ENCODE measurements around the gene IRX6. TPM values are rescaled to one million over a fixed set of nuclear protein-coding genes. Genes with fewer than 3 reads are reported as not detected.

IRX6 gene
- total RNA-seq (2014; rRNA removed; shearing (Covaris generic)), result not detected in 2 replicates
- not detected in 2 replicates for polyA plus RNA-seq (2014; cell fraction: nucleus; rRNA removed)

- DNase-seq (ENCODE audit: extremely low read depth, low read depth), result no peak
These were observed at the start of gene IRX6 for GRCh38 chr16:55323637-55324271. Gene IRX6, plus strand, starts transcription at chr16:55324203. Its CDS starts 889 bp downstream, at chr16:55325092.

DNA sequence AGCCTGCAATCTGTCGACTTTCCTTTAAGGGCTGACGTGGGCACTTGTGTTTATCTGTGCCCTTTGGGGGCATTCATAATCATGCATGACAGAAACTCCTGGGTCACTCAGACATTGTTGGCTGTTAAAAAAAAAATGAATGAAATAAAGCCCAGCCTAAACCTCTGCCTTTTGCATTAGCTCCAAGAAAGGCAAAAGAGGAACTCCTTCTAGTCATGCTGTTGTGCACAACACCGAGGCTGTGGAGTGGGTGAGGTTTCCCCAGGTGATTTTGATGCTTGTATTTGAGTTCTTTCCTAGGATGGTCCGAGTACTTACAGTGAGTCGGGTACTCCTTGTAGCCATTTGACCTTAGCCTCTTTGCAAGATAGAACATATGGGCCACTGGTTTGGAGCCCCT is 49.6 kb upstream of the IRX6 start:
- no peak for DNase-seq (ENCODE audit: extremely low read depth, low read depth)

DNA sequence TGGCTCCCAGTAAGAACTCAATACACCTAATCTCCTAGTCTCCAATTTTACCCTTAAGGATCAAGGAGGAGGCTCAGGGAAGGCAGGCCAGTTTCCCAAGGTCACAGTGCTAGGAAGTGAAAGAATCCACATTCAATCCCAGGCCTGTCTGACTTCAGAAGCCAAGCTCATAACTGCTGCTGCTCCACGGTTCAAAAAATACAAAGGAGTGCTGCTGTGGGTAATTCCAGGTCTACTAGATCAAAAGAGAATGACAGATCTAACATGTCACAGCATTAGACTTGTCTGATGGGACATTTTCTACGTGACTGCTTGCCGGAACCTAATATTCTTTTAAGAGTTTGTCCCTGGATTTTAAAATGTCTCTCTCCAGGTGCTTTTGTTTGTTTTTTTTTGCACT is 48.8 kb upstream of the IRX6 start:
- DNase-seq (ENCODE audit: extremely low read depth, low read depth), result no peak

DNA sequence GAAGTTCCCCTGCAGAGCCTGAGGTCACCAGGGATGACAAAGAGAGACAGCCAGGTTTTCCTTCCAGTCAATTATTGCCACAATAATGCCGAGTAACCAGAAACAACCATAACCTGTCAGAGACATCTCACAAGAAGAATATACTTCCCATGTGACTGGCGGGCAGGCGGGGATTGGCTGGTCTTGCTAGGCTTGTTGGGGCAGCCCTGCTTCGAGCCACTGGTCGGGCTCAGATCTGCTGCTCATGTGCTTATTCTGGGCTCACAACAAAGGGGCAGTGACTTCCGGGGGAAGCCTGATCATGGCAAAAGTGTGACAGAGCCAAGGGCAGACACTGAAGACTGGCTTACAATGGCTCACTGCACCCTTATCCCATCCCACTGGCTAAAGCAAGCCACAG is 48.1 kb upstream of the IRX6 start:
- DNase-seq (ENCODE audit: extremely low read depth, low read depth), result no peak

DNA sequence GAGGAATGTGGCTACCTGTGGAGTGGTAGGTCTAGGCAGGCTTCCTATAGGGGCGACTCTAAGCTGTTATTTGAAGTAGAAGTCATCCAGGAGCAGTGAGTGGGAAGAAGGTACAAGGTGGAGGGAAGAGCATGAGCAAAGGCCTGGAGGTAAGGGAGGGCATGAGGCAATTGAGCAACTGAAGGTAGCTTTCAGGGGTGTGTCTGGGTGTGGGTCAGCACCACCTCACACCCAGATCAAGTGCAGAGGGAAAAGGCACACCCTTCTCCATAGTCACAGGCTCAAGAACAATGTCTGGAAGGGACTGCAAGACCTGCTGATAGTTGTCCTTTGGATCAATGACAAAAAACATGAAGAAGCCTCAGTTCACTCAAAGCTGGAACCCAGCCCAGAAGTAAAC is 46.5 kb upstream of the IRX6 start:
- no peak for DNase-seq (ENCODE audit: extremely low read depth, low read depth)

DNA sequence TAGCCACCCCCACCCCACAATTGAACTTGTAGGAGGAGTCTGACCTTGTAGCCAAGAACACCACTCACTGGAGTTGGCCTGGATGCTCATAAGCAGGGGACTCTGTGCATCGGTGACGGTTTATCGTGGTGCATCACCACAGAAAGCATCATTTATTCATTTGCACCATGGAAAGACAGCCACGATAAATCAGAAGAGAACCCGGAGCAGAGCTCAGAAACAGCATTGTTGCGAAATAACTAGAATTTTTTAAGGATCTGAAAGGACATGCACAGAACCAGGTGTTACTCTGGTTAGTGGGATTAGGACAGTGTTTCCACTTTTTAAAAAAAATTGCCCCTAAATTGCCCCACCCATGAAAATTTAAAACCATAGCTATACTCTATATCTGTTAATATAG is 44.4 kb upstream of the IRX6 start:
- no peak for DNase-seq (ENCODE audit: extremely low read depth, low read depth)

DNA sequence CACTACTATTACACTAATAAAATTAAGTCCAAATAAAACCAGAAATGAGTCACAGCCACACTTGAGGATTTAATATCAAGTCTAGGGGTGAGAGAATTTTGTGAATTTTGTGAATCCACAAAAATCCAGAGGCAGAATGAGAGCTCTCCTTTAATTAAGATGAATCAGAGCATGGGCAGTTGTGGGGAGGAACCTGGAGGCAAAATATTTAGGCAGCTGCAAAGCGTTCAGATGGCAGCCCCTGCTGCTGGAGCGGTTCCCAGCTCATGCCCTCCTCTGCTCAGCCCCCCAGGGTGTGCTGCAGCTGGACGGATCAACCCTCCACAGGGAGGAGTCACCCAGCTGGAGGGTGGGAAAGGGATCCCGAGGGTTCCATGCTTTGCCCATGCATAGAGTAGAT is 43.4 kb upstream of the IRX6 start:
- no peak for DNase-seq (ENCODE audit: extremely low read depth, low read depth)

DNA sequence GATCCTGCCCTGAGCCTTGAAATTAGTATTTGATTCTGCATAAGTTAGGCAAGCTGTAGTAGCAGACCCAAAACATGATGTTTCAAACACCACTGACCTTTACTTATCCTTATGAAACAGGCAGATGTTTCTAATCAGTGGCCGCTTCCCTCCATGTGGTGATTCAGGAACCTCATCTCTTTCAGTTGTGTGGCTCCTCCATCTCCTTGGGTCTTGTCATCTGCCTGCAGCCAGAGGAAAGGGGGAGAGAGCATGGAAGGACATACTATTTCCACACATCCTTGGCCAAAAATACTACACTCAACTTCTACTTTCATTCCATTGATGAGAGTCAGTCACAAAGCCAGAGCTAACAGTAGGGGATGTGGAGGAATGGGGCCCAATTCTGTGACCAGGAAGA is 41.6 kb upstream of the IRX6 start:
- no peak for DNase-seq (ENCODE audit: extremely low read depth, low read depth)

GRCh38 chr16:55283812-55284717 is 39.9 kb upstream of the IRX6 start:
- no peak for DNase-seq (ENCODE audit: extremely low read depth, low read depth)

GRCh38 chr16:55284718-55285099 is 39.3 kb upstream of the IRX6 start:
- DNase-seq (ENCODE audit: extremely low read depth, low read depth), result no peak

DNA sequence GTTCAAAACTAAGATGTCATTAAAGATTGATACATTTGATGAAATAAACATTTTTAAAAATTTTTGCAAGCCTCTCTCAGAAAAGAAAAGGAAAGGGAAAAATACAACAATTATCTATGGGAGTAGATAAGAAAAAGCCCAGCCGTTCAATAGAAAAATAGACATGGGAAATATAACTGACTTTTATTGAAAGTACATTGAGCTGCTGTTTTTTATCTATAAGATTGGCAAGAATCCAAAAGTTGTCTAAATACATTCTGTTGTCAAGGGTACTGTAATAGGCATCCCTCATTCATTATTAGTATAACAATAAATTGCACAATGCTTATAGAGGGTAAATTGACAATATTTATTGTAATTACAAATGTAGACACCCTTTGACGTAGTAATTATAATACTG is 38.4 kb upstream of the IRX6 start:
- no peak for DNase-seq (ENCODE audit: extremely low read depth, low read depth)

- no peak for DNase-seq (ENCODE audit: extremely low read depth, low read depth)
These were observed 34.6 kb upstream of the IRX6 start for GRCh38 chr16:55289353-55289752.

DNA sequence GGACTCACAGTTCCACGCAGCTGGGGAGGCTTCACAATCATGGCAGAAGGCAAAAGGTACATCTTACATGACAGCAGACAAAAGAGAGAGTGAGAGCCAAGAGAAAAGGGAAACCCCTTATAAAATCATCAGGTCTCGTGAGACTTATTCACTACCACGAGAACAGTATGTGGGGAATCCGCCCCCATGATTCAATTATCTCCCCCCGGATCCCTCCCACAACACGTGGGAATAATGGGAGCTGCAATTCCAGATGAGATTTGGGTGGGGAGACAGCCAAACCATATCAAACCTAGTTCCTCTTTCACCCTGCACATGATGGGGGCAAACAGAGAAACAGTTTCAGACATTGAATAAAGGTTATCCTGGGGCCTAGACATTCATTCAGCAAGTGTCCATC is 32.2 kb upstream of the IRX6 start:
- DNase-seq (ENCODE audit: extremely low read depth, low read depth), result no peak

DNA sequence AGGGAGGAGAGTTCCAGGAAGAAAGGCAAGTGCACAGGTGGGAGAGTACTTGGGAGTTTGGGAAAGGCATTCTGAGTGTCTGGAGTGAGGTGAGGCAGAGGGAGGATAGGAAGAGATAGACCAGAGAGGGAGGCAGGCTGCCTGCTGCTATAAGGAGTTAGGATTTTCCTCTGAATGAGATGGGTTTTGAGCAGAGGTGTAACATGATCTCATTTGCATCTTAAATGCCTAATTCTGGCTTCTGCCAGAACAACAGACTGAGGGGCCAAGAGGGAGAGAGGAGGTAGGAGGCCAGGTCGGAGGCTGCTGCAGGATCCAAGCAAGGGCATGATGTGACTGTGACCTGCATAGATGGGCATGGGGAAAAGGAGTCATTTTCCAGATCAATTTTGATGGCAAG is 31.5 kb upstream of the IRX6 start:
- no peak for DNase-seq (ENCODE audit: extremely low read depth, low read depth)

GRCh38 chr16:55294129-55294528 is 29.9 kb upstream of the IRX6 start:
- no peak for DNase-seq (ENCODE audit: extremely low read depth, low read depth)

GRCh38 chr16:55294931-55295342 is 29.1 kb upstream of the IRX6 start:
- no peak for DNase-seq (ENCODE audit: extremely low read depth, low read depth)

GRCh38 chr16:55297062-55297909 is 26.7 kb upstream of the IRX6 start:
- DNase-seq (ENCODE audit: extremely low read depth, low read depth), result no peak

DNA sequence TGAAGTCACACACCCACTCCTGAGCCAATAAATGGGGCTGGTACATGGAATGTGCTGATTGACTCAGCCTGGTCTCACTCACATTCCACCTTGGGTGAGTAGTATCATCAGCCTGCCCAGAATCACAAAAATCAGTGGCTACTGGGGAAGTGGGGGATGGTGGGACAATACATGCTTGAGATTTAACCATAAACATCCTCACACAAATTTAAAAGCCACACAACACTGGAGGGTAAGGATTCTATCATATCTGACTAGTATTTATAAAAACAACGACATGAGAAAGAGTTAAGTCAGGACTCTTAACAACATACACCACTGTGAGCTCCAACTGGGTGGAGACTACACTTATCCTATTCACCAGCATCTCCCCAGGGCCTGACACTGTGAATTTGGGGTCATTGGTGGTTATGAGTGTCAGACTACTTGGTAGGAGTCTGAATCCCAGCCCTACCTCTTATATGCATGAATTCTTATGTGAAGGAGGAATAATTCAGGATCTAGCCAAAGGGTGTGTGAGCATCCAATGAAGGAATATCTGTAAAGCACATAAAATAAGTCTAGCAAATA is 26.0 kb upstream of the IRX6 start:
- no peak for DNase-seq (ENCODE audit: extremely low read depth, low read depth)

DNA sequence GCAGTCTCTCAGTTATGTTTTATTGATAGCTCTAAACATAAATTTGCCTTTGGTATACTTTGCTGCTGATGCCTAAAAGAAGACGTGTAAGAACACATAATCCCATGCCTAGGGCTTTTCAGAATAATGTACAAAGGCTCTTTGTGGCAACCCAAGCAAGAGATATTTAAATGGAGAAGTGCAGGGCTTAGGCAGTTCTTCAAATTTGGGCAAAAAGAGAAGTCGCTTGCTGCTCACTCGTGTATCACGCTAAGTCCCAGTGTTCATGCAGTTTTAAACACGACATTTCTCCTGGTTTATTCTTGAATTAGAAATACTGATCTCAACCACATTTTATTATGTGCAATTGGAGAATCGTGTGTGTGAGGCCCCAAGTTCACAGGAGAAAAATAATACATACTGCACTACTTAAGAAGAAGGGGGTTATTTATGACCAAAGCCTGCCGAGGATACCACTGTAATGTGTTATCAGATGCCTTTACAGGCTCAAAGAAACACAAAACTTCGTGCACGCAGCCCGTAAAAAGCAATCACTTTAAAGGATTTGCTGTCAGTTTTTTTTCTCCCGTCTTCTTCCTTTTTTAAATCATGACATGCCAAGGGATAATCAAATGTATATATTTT is 22.5 kb upstream of the IRX6 start:
- DNase-seq (ENCODE audit: extremely low read depth, low read depth), result no peak

GRCh38 chr16:55302635-55303034 is 21.4 kb upstream of the IRX6 start:
- no peak for DNase-seq (ENCODE audit: extremely low read depth, low read depth)
